NCI-H2171 treated with DMSO at 0.1 percent for 48 hours (cell line): ENCODE results near the gene EEF1AKMT1.

Experiments
- DNase-seq: peaks from one replicate; lab custom pipeline; 2025; lab: John Stamatoyannopoulos, UW

EEF1AKMT1 gene

GRCh38 chr13:20773194-20774080 is at the start of gene EEF1AKMT1:
Gene EEF1AKMT1, minus strand, starts transcription at chr13:20773961. Its CDS starts 16,363 bp downstream, at chr13:20757598.
- peak; percentile 78 for DNase-seq

- DNase-seq = no peak
These were observed 49.3 kb upstream of the EEF1AKMT1 start for GRCh38 chr13:20823071-20823470.

- no peak for DNase-seq
These were observed 48.6 kb upstream of the EEF1AKMT1 start for GRCh38 chr13:20822406-20822805.

- no peak for DNase-seq
These were observed 46.0 kb upstream of the EEF1AKMT1 start for GRCh38 chr13:20819715-20820114.

GRCh38 chr13:20815464-20815863 is 41.7 kb upstream of the EEF1AKMT1 start:
- DNase-seq = no peak

- DNase-seq = no peak
These were observed 40.6 kb upstream of the EEF1AKMT1 start for GRCh38 chr13:20814224-20814910.

GRCh38 chr13:20812890-20813289 is 39.1 kb upstream of the EEF1AKMT1 start:
- no peak for DNase-seq

GRCh38 chr13:20810808-20811207 is 37.0 kb upstream of the EEF1AKMT1 start:
- DNase-seq = no peak

- DNase-seq = no peak
These were observed 35.1 kb upstream of the EEF1AKMT1 start for GRCh38 chr13:20808874-20809273.

- no peak for DNase-seq
These were observed 29.6 kb upstream of the EEF1AKMT1 start for GRCh38 chr13:20803180-20803965.

- no peak for DNase-seq
These were observed 27.9 kb upstream of the EEF1AKMT1 start for GRCh38 chr13:20801707-20802106.

- no peak for DNase-seq
These were observed 26.1 kb upstream of the EEF1AKMT1 start for GRCh38 chr13:20799726-20800416.

- DNase-seq = no peak
These were observed 24.3 kb upstream of the EEF1AKMT1 start for GRCh38 chr13:20798027-20798426.

GRCh38 chr13:20796791-20797508 is 23.2 kb upstream of the EEF1AKMT1 start:
- no peak for DNase-seq

- DNase-seq = no peak
These were observed 15.9 kb upstream of the EEF1AKMT1 start for GRCh38 chr13:20789665-20790064.

- DNase-seq = no peak
These were observed 14.6 kb upstream of the EEF1AKMT1 start for GRCh38 chr13:20788312-20788711.

- no peak for DNase-seq
These were observed 13.4 kb upstream of the EEF1AKMT1 start for GRCh38 chr13:20787180-20787579.

GRCh38 chr13:20782116-20782708 is 8.5 kb upstream of the EEF1AKMT1 start:
- no peak for DNase-seq

GRCh38 chr13:20780317-20780716 is 6.6 kb upstream of the EEF1AKMT1 start:
- no peak for DNase-seq

GRCh38 chr13:20779405-20779804 is 5.6 kb upstream of the EEF1AKMT1 start:
- no peak for DNase-seq

- no peak for DNase-seq
These were observed 4.5 kb upstream of the EEF1AKMT1 start for GRCh38 chr13:20778311-20778710.
